ENCODE results near the gene PARP8.
"Not testable (repeated sequence)": the region's sequence is repeated elsewhere in the genome, so short reads cannot be mapped to it uniquely, and the experiment has no call there.

The PARP8 gene

DNA sequence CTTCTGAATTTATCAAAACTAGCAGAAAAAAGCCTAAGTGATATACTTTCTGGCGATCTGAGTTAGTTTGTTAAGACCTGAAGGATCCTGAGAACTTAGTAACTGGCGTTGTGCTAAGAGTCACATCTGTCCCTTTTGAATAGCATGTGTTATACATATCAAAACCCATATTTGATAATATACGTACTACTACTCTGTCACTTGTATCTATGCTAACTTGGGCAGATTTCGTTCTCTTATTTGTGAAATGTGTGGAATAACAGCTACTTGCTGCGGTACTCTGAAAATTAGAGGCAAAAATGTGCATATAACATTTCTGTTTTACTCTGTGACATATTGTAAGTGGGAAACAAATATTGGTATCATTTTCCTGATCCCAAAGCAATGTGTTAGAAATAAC, 126.4 kb downstream of the PARP8 start:
- no peak for DNase-seq

DNA sequence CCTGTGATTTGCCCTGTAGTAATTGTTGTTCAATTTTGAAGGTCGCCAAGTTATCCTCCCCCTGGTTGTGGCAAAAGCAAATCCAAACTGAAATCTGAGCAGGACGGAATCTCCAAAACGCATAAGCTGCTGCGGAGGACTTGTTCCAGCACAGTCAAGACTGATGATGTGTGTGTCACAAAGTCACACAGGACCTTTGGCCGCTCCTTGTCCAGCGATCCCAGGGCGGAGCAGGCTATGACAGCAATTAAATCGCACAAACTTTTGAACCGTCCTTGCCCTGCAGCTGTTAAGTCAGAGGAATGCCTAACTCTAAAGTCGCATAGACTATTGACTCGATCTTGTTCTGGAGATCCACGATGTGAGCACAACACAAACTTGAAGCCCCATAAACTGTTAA, 128.4 kb downstream of the PARP8 start:
- no peak for DNase-seq

DNA sequence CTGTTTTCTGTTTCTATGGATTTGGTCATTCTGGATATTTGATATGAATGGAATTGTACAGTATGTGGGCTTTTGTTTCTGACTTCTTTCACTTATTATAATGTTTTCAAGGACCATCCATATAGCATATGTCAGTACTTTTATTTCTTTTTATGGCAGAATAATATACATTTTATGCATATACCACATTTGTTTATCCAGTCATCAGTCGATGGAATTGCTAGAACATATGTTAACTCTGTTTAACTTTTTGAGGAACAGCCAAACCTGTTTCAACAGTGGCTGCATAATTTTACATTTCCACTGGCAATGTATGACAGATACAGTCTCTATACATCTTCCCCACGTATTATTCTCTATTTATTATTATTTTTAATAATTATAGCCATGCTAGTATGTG, 131.6 kb downstream of the PARP8 start:
- DNase-seq = no peak

DNA sequence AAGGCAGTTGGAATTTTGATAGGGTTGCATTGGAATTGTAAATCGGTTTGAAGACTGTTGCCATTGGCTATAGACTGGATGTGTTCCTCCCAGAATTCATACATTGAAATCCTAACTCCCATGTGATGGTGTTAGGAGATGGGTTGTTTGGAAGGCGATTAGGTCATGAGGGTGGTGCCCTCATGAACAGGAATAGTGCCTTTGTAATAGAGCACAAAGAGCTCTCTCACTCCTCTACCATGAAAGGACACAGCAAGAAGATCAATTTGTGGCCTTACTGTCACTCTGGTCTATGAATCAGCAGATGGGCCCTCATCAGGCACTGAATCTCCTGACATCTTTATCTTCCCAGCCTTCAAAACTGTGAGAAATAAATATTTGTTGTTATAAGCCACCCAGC, 133.2 kb downstream of the PARP8 start:
- no peak for DNase-seq

DNA sequence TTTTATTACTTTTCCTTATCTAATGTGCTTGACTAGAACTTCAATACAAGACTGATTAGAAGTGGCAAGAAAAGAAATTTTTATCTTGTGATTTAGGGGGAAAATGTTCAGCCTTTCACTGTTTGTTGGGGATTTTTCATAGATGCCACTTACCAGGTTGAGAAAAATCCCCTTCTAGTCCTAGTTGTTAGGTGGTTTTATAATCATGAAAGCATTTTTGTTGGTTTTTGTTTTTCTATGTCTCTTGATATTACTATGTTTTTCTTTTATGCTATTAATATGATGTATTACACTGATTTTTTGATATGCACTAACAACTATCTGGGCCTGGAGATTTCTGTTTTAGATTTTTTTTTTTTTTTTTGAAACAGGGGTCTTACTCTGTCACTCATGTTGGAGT, 134.0 kb downstream of the PARP8 start:
- no peak for DNase-seq

DNA sequence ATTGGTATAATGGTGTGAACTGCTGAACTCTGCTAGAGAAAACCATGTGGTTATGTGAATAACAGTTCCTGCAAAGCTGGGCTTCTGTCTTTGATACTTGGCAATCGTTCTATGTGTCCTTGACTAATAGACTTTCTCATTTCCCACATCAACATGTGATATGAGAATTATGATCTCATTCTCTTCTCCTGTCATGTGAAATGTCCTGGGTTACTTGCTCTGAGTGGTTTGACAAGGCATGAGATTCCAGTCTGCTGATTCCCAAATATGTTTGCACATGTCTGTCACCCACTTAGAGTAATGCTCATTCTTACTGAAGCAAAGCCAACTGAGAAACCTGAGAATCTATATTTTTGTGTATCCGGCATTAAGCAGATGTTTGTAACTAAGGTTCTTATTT, 141.2 kb downstream of the PARP8 start:
- no peak for DNase-seq

DNA sequence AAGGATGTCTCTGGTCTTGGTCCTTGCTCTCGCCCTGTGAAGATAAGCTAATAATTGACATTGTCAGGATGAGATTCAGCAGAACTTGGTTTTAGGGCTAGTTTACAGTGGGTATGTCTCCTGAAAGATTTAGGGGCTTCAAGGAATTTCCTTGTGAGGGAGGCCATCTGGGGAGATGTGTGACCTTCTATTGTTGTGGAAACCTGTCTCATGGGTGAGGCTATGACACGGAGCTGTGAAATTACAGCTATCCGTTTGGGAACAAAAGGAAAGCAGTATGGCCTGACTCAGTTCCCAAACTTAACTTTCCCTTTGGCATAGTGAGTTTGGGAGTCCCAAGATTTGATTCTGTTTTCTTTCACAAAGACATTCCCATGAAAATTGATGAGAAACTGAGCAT, 142.0 kb downstream of the PARP8 start:
- no peak for DNase-seq

DNA sequence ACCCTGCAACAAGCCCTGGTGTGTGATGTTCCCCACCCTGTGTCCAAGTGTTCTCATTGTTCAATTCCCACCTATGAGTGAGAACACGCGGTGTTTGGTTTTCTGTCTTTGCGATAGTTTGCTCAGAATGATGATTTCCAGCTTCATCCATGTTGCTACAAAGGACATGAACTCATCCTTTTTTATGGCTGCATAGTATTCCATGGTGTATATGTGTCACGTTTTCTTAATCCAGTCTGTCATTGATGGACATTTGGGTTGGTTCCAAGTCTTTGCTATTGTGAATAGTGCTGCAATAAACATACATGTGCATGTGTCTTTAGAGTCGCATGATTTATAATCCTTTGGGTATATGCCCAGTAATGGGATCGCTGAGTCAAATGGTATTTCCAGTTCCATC, 145.3 kb downstream of the PARP8 start:
- DNase-seq = not testable (repeated sequence)

DNA sequence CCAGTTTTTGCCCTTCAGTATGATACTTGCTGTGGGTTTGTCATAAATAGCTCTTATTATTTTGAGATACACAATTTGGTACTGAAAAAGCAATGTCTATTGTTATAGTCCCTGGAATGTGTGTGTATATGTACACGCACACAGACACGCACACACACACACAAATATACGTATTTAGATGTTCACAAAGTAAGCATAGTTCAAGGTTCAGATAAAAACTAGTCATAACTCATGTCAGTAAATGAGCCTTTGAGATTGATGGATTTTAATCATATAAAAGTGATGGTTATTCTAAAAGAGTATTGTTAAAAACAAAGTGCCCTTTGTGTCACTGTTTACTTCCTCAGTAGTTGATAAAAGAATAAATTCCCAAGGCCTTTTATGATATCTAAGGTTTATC, 147.3 kb downstream of the PARP8 start:
- no peak for DNase-seq

DNA sequence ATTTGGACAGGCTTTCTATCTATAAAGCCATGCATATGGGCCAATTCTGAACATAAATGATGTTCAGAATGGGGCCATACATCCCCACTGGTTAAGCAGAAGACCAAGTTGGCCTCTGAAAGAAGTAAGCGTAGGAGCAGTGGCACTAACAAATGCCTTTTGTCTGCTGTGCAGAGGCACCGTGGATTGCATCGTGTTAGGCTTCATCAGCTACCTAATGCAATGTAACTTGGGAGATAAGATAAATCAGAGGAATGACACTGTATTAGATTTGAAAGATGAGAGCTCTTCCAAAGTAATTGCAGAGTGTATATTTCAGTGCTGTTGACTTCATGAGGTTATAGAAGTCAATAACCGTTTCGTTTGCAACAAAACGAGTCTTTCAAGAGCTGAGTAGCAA, 148.1 kb downstream of the PARP8 start:
- DNase-seq = no peak

DNA sequence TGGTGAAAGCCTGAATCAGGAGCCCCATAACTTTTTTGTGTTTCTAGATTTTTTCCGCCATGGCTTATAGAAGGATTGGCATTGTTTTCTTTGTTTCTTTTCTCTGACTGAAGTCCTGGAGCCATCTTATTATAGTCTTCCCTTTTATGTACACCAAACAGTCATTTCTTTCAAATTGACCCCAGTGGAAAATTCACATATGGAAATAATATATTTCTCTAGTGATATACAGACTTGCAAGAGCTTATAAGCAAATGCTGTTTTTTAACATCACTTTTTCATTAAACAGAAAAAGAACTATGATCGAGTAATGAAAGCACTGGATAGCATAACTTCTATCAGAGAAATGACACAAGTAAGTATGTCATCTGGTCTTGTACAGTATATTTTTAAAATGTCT, 155.6 kb downstream of the PARP8 start:
- no peak for DNase-seq

DNA sequence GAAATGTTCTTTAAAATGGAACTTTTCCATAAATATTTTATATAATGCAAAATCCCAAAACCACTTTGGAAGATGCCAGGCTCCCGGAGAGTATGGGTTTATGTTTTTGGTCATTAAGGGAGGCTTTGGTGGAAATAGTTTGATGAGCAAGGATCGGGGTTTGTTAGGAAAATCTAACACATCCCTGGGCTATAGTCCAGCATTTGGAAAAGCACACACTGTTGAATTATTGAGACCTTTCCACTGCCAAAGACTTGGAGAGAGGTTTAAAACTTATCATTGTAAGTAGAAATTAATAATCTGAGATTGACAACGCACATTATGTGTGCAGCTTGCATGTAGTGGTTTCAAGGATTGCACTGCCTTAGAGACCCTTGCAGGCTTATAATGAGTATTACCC, 156.3 kb downstream of the PARP8 start:
- DNase-seq = no peak

DNA sequence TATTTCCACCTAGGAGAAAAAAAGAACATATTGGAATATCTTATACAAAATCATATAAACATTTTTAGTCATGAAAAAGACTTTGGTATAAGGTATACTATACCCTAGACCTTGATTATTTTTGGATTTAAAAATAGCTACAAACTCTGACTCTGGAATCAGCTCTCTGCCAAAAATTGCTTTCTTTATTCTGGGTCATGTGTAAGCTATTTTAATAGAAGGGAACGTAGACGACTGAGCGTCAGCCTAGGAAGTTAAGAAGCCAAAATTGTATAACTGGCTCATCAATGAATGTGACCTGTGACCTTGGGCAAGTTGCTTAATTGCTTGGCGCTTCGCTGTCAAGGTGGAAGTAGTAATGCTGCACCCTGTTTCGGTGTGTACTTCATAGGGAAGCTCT, 157.1 kb downstream of the PARP8 start:
- DNase-seq = no peak

DNA sequence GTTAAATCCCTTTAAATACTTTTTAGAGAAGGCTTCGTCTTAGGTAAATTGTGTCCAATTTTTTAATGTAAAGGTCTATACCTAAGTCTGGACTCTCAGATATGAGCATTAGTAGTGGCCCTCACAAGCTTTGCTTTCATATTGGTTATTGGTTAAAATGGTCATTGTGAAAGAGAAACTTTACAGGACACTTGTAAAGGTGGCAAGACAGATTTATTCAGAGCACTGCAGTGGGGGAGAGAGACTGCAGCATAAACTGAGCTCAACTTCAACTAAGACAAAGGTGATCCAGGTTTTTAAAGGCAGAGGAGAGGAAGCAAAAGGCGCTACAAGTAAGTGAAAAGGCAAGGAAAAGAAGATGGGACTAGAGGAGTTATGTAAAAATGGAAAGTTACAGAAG, 157.7 kb downstream of the PARP8 start:
- no peak for DNase-seq

DNA sequence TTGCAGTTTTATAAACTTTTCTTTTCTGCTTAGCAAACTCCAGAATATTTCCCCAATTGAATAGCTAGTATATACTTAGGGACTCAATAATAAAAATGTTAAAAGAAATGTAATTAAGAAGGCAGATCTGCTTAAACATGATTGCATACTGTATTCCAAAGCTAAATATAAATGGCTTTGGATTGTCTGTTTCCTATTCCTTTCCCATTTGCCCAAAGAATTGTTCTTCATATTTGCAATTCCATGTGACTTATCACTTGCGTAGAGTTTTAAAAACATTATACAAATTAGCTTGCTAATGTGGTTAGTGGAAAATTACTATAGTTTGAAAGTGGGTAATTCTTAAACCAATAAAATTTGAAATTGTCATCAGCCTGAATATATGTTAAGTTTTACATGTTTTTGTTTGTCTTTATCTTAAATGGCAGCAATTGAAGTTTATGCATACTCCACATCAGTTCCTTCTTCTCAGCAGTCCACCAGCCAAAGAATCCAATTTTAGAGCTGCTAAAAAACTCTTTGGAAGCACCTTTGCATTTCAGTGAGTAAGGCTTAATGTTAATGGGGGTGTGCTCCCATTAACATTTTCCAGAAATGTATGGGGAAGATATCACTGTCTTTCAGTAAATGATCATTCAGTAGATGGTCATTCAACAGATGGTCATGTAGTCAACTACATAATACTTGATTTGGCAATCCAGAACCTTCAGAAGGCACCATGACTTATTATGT, 161.2 kb downstream of the PARP8 start:
- no peak for DNase-seq

DNA sequence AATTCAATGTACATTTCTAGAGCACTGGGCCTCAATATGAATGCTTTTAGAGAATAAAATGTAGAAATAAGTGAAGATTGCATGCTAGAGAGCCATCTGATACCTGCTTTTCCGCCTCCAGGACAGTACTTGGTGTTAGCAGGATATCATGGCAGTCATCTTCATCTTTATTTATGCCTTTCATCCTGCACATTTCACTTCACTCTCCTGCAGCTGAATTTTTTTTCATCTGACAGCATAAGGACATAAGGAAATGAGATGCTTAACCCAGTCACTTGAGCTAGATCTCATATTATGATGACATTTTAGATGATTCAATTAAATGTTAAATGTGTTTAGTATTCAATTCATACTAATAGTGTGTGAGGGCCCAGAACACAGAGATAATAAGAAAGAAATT, 162.6 kb downstream of the PARP8 start:
- DNase-seq = no peak

DNA sequence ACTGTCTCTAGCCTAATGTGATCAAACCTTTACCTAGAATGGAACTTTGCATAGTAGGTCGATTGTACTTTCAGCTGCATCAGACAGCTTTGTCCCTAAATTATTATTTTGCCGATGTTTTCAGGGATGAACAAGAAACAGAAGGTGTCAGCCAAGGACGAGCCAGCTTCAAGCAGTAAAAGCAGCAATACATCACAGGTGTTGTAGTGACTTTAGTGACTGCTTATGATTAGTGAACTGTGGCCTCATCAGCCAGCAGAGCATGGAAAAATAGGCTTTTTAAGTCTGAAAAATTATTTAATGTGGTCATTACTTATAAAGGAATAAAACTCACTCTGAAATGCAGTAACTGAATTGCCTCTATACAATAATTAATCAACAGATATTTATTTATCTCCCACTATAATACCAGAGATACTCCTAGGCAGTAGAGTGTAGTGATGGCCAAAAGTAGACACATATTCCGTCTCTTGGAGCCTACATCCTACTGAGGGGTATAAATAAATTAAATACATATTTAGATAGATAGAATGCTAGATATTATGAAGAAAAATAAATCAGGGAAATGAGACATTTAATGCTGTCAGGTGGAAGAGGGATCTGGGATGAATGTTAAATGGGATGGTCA, 166.3 kb downstream of the PARP8 start:
- DNase-seq = no peak

DNA sequence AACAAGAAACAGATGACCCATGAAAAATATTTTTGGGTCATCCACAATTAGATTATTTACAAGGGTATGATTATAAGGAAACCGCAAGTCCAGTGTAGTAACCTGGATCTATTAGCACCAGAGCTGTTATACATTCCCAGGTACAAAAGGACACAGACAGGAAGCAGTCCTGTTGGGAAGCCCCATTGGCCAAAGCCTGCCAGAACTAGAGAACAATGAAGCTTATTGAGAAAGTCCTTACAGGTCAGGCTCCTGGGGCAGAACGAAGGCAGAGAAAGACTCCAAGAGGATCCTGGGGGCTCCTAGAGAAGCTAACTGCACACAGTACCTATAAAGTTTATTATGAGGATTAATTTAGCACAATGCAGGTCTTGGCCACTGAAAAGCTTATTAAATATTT, 169.9 kb downstream of the PARP8 start:
- DNase-seq = no peak

DNA sequence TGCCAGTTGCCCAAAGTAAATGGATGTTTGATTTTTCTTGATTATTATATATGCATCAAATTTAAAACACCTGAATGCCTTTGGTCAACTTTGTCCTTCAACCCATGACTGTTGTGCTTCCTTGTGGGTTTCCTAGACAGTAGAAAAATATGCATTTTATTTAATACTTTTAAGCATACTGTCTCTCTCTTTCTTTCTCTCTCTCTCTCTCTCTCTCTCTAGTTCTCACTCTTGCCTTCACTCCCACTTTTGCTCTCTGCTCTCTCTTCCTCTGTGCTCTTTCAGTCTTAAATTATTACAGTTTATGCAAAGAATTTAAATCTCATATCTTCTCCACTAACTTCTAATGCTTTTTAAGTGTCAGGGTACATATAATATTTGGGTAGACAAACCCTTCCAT, 173.0 kb downstream of the PARP8 start:
- DNase-seq = no peak

DNA sequence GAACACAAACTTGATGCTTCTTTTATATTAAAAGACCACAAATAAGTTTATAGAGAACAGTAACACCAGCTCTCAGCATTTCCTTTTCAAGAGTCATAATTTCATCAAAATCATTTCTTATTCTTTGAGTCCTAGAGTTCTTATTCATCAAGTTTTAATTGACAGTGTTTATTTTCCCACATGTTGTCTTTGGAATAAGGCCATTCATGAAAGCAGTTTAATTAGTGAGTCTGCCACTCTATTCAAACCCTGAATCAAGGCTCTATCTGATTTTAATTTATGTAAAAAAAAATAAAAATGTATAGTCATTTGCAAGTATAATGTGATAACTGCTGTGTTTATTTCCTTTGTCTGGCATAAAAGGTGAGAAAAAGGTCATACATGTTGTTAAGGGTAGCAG, 176.7 kb downstream of the PARP8 start:
- DNase-seq = no peak

DNA sequence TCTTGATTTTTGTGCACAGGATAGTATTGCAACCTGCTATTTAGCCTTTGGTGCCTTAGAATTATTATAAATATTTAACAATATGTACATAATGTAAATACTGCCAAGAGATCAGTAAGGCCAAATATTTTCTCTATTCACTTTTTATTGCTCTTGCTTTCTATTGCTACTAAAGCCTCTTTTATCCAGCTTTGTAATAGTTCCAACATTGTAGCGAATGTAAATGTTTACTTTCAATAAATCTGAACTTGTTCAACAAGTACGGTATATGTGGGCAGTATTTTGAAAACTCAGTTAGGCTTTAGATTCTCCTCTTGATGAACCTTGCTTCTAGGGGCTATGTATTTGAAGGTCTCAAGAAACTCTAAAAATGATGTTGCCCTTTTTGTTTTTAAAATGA, 179.8 kb downstream of the PARP8 start:
- DNase-seq = no peak

DNA sequence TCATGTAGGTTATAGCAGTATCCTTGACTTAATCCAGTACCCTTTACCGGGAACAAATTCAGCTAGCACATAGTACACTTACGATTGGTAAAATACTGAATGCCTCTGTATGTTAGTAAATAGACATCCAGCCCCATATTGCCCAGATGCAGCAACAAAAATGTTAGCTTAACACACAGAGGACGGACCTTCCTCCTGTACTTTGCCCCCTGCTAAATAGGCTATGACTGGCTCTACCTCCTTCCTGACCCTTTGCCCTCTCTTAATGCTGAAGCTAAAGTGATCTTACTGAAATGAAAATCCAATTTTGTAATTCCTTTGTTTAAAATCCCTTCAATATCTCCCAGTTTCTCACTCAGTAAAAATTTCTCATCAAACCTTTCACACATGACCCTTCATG, 183.1 kb downstream of the PARP8 start:
- no peak for DNase-seq

DNA sequence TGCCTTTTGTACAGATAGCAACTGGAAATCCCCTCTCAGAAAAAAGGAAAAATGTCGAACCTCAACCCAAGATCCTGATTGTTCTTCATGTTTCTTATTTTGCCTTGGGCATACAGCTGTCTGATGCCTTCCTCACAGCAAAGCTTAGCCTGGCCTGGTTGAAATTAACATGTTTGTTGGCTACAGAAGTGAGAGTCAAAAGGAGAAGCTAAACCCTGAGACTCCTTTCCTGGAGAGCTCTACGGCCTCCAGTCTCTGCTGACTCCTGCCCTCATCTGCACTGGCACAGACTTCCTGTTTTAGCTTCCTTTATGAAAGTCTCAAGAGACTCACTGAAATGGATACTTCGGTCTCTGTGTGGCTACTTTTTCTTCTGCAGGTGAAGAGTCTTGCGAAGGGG, 186.7 kb downstream of the PARP8 start:
- peak; percentile 23 for DNase-seq

DNA sequence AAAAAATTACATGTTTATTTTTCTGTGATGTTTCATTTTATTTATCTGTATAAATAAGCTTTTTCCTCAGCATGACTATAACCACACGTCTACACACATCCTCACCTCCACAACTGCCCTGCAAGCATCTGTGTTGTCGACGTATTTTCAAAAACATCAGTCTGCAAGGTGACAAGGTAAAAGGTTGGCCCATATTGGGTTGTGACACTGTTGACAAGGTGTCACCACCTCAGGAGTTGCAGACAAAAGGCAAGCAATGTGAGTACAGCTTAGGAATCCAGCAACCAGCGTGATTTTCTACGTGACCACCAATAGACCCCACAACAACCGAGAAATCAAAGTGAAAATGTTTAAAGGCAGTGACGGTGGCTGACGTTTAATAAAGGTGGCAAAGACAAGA, 187.6 kb downstream of the PARP8 start:
- DNase-seq = no peak

DNA sequence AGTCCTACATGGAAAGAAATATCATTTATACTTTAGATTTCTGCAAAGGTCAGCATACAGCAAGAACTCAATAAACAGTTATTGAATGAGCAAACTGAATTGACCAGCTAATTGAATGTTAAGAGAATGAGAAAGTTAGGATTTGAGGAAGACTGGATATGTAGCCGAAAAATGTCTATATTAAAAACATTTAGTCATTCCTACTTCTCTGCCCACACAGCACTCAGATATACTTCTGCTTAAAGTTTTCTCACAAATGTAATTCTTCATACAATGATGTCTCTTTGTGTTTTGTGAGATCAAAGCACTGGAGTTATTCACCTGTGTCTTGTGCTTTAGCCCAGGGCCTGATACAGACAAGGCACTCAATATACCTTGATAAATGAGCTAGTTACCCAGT, 188.6 kb downstream of the PARP8 start:
- DNase-seq = no peak

Measured in GF-D8 (cell line).